GM21367 (cell line): ENCODE measurements around the gene RLF.
"Not testable (repeated sequence)": the region's sequence is repeated elsewhere in the genome, so short reads cannot be mapped to it uniquely, and the experiment has no call there.

Source experiments
- ATAC-seq: cut with Tn5 transposase; IDR thresholded peaks from one replicate; pipeline ENCODE4 v1.9.1; 2021; ENCODE audit not compliant: unreplicated experiment

Gene RLF

GRCh38 chr1:40171036-40171435, 9.8 kb downstream of the RLF start:
- no peak for ATAC-seq

DNA sequence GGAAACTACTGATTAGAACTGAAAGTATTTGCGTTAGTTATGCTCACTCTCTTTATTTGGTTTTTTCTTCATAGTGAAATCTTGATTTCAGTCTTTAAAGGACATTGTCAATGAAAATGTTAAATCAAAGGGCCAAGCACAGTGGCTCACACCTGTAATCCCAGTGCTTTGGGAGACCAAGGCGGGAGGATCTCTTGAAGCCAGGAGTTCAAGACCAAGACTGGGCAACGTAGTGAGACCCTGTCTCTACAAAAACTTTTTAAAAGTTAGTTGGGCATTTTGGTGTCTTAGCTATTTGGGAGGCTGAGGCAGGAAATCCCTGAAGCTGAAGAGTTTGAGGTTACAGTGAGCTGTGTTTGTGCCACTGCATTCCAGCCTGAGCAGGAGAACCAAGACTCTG, 13.6 kb downstream of the RLF start:
- no peak for ATAC-seq

GRCh38 chr1:40176989-40177388, 15.8 kb downstream of the RLF start:
- ATAC-seq, result not testable (repeated sequence)

GRCh38 chr1:40178200-40178599, 17.0 kb downstream of the RLF start:
- no peak for ATAC-seq

- no peak for ATAC-seq
These were observed 18.4 kb downstream of the RLF start for GRCh38 chr1:40179496-40180089.

- no peak for ATAC-seq
These were observed 22.0 kb downstream of the RLF start for GRCh38 chr1:40183055-40183710.

DNA sequence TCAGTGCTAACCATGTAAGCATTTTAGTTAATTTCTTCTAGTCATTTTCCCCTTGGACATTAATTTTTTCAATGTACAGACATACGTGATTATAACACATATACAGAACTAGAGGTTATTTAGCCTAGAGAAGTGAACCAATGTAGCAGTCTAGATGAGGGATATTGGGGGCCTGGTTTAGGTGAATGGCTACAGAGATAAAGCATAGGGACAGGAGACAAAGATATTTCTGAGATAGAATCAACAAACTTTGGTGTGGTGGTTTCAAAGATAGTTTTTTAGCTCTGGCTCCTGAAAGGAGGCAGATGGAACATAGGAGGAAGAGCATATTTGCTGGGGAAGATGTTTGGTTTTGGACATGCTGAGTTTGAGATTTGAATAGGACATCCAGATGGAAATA, 23.0 kb downstream of the RLF start:
- no peak for ATAC-seq

DNA sequence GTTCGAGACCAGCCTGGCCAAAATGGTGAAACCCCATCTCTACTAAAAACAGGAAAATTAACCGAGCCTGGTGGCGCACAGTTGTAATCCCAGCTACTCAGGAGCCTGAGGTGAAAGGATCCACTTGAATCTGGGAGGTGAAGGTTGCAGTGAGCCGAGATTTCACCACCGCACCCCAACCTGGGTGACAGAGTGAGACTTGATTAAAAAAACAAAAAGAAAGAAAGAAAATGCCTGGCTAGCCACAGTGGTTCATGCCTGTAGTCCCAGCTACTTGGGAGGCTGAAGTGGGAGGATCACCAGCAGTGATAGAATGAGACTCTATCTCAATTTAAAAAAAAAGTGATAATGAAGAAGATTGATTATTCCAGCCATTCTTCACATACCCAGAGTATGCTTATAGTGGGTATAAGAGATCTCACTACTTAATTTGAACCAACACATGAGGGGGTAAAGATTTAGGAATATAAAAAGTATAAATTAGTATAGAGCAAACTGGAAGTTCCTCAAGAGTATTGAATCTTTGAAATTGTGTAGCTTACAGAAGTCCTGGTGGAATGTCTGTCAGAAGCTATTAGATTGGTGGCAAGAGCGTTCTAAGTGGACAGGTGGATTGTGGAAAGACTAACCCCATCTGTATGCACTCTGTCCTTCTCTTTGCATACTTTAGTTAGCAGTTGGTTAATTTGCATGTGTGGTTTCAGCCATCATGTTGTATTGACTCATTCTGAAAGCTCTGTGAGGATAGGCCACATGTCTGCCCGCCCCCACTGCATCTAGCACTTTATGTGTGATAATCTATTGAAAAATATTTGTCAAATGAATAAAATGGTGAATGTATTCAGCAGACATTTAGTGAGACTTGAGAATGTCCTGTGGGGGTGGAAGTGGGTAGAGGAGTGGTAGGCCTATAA, 25.0 kb downstream of the RLF start:
- ATAC-seq, result peak; percentile 81

- ATAC-seq, result no peak
These were observed 26.2 kb downstream of the RLF start for GRCh38 chr1:40187399-40187798.

DNA sequence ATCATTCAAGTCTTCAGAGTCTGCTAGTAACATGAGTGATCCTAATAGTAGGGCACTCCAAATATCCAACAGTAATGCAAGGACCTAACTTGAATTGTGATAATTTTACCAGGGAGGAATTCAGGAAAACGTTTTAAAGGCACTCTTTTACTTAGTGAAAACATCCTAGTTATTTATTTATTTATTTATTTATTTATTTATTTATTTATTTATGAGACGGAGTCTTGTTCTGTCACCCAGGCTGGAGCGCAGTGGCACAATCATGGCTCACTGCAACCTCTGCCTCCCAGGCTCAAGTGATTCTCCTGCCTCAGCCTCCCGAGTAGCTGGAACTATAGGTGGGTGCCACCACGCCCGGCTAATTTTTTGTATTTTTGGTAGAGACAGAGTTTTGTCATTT, 33.5 kb downstream of the RLF start:
- ATAC-seq, result not testable (repeated sequence)

DNA sequence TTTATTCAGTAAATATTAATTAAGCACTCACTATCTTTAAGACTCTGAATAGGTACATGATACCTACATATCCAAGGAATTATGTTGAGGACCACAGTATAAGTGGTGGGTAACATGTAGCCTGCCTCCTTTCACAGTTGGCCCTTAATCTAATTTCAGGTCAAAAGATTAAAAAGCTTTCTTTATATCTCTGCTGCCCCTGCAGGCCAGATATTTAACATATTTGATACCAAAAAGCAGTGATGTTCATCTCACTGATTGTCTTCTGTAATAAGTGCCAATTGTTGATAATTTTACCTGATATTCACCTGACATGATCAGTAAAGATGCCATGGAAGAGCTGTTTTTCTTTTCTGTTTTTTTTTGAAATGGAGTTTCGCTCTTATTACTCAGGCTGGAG, 36.5 kb downstream of the RLF start:
- ATAC-seq, result no peak

- no peak for ATAC-seq
These were observed 37.9 kb downstream of the RLF start for GRCh38 chr1:40199126-40199525.

- ATAC-seq, result no peak
These were observed 43.7 kb downstream of the RLF start for GRCh38 chr1:40204856-40205255.

- no peak for ATAC-seq
These were observed 49.5 kb downstream of the RLF start for GRCh38 chr1:40210511-40211204.

DNA sequence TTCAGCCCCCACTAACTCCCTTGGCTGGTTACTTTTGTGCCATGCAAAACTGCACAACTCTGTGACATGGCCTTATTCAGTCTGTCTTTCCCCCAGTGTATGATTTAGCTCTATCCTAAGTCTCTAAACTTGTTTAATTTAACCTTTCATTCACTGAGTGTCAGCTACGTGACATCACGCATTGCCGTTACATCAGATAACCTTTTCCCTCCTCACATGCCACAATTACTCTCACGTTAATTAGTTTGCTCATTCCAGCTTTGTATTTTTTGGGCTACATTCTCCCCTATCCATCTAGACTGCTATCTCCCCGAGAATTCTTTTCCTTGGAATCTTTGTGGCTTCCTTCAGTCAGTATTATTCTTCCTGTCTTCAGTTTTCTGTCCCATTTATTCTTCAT, 57.1 kb downstream of the RLF start:
- no peak for ATAC-seq

DNA sequence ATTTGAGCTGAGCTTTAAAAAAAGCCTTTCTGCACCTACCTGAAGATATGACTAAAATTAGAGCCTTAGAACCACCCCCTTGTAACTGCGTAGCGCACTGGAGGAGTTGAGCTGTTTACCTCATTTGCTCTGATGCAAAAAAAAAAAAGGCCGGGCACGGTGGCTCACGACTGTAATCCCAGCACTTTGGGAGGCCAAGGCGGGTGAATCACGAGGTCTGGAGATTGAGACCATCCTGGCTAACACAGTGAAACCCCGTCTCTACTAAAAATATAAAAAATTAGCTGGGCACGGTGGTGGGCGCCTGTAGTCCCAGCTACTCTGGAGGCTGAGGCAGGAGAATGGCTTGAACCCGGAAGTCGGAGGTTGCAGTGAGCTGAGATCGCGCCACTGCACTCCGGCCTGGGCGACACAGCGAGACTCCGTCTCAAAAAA, 60.3 kb downstream of the RLF start:
- not testable (repeated sequence) for ATAC-seq

- ATAC-seq, result no peak
These were observed 61.0 kb downstream of the RLF start for GRCh38 chr1:40221977-40222772.

- ATAC-seq, result no peak
These were observed 62.9 kb downstream of the RLF start for GRCh38 chr1:40224040-40224439.

- ATAC-seq, result no peak
These were observed 65.0 kb downstream of the RLF start for GRCh38 chr1:40226192-40226591.

GRCh38 chr1:40232444-40232843, 71.3 kb downstream of the RLF start:
- ATAC-seq, result peak; percentile 79

DNA sequence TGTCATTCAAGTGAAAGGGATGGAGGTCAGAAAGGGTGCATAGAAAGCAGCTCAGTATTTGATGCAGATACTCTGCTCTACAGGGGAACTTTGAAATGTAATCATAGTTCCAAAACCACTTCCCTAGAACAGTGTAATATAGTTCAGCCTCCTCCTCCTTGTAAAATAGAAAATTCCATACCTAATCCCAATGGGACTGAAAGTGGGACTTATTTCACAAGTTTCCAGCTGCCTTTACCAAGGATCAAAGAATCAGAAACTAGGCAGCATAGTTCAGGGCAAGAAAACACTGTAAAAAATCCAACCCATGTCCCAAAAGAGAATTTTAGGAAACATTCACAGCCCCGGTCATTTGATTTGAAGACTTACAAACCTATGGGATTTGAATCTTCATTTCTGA, 78.4 kb downstream of the RLF start:
- no peak for ATAC-seq
